Activated T-cell treated with anti-CD3 and anti-CD28 coated beads, Interleukin-2, amount 50 U/mL, for 4 hours (primary cell): ENCODE measurements around the gene IMMT. TPM values are rescaled to one million over a fixed set of nuclear protein-coding genes. Genes with fewer than 3 reads are reported as not detected.
"Not testable (repeated sequence)": the region's sequence is repeated elsewhere in the genome, so short reads cannot be mapped to it uniquely, and the experiment has no call there.

Experiments
- ATAC-seq, 2 donors: fragments of 200-7000 bp; cut with Tn5 transposase; one replicate each; pipeline ENCODE4 v1.10.0; 2021
- DNase-seq: peaks from one replicate; pipeline ENCODE4 v3.0.0-alpha.2; 2020
- H3K27me3 Mint-ChIP-seq: one replicate; pipeline ENCODE4 v1.8.0; 2021; ENCODE audit warnings: low read depth, mixed read lengths
- H3K36me3 Mint-ChIP-seq: one replicate; pipeline ENCODE4 v1.8.0; 2022; ENCODE audit warnings: mixed read lengths; ENCODE audit not compliant: insufficient read depth
- H3K4me1 Mint-ChIP-seq: one replicate; pipeline ENCODE4 v1.8.0; 2021; ENCODE audit warnings: low read depth, mixed read lengths
- H3K4me3 Mint-ChIP-seq: one replicate; pipeline ENCODE4 v1.8.0; 2021; ENCODE audit warnings: mild to moderate bottlenecking, moderate library complexity, mixed read lengths
- H3K9me3 Mint-ChIP-seq: one replicate; pipeline ENCODE4 v1.8.0; 2021; ENCODE audit warnings: mixed read lengths
- total RNA-seq, 3 donors: library from RNA; stranded (reverse); gene quantifications; one replicate each; pipeline ENCODE4 v1.2.1, GENCODE V29; 2021

The IMMT gene
- total RNA-seq, 3 donors from 2014 or later = 135 to 166 (median 143) TPM

GRCh38 chr2:86219896-86220295, 24.6 kb upstream of the IMMT start:
- Mint-ChIP-seq H3K4me3 (no peak overlapping the region), H3K36me3 (no peaks in the 10 kb centered on the region), H3K4me1 (peaks cover 11% of the 10 kb centered on the region), H3K9me3 (no peaks in the 10 kb centered on the region), H3K27me3 (no peaks in the 10 kb centered on the region)
- no peak for DNase-seq
- no peak for ATAC-seq

DNA sequence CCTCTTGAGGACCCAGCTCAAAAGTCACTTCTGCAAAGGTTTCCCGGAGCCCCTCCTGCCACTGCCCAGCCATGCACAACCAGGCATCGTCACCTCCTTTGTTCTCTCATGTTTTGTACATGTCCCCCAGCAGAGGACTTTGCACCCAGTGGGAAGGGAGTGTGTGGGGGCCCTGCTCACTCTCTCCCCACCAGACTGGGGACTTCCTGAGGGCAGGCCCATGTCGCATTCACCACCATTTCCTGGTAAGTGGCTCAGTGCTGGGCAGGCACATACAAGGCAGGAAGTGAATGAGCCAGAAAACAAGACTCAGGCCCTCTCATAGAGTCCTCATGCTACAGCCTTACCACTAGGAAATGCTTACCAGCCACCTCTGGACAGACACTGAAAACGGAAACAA, 22.9 kb upstream of the IMMT start:
- DNase-seq (no peak), ATAC-seq (no peak)
- H3K4me1 Mint-ChIP-seq = peaks cover 8% of the 10 kb centered on the region
- no peaks in the 10 kb centered on the region for H3K27me3 Mint-ChIP-seq
- peaks cover 15% of the 10 kb centered on the region for H3K36me3 Mint-ChIP-seq
- no peak overlapping the region for H3K4me3 Mint-ChIP-seq
- H3K9me3 Mint-ChIP-seq = no peaks in the 10 kb centered on the region

DNA sequence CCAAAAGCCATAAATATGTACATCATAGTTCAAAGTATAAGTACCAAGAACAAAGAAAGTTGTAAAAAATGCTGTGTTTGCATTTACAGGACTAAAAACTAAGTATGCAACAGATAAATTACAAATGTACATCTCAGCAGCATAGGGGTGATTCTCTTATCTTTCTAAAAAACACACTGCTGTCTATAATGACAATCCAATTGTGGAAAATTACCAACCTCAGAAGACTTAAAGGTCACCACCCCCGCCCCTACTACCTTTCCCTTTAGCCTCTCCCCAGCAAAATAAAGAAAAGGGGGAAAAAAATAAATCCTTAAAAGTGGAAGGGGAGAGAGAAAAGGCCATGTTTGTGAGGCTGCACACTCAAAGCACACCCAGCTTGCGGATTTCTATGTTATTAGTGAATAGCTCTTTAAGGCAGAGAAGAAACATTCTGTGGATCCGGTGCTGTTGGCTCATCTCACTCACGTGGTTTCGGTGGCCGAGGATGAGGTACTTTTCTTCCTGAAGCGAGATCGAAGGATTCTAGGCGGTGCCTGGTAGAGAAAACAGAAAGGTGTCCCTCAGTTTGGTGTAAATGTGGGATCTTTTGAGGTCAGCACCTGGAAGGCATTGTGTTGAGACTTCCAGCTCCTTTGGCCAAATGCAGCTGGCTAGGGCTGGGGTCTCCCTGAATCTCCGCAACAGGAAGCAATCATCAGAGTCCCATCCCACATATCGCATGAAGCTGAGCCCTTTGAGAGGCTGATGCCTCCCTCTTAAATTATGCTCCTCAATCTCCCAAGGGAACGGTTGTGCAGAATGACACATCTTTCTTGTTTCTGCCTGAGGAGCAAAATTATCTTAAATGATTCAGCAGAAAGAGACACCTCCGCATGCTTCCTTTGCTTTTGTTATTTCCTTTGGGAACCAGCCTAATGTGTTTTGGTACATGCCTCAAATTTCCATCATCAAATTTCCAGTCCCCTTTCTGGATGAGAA, 21.6 kb upstream of the IMMT start:
- no peak for DNase-seq
- no peak overlapping the region for H3K4me3 Mint-ChIP-seq

GRCh38 chr2:86214503-86214832, 19.2 kb upstream of the IMMT start:
- peaks cover 41% of the 10 kb centered on the region for H3K36me3 Mint-ChIP-seq
- H3K4me3 Mint-ChIP-seq = no peak overlapping the region
- no peaks in the 10 kb centered on the region for H3K9me3 Mint-ChIP-seq
- H3K4me1 Mint-ChIP-seq = peaks cover 4% of the 10 kb centered on the region
- H3K27me3 Mint-ChIP-seq = no peaks in the 10 kb centered on the region
- ATAC-seq (no peak), DNase-seq (no peak)

More for the DNA sequence above, 21.6 kb upstream of the IMMT start:
- Mint-ChIP-seq H3K36me3 (peaks cover 21% of the 10 kb centered on the region), H3K9me3 (no peaks in the 10 kb centered on the region), H3K4me1 (peaks cover 8% of the 10 kb centered on the region), H3K27me3 (no peaks in the 10 kb centered on the region)
- ATAC-seq = no peak

GRCh38 chr2:86213699-86214502, 18.6 kb upstream of the IMMT start:
- H3K27me3 Mint-ChIP-seq = no peaks in the 10 kb centered on the region

GRCh38 chr2:86213056-86213455, 17.8 kb upstream of the IMMT start:
- DNase-seq = no peak
- H3K27me3 Mint-ChIP-seq = no peaks in the 10 kb centered on the region
- no peak for ATAC-seq
- H3K9me3 Mint-ChIP-seq = no peaks in the 10 kb centered on the region
- H3K4me1 Mint-ChIP-seq = peaks cover 1% of the 10 kb centered on the region
- H3K36me3 Mint-ChIP-seq = peaks cover 47% of the 10 kb centered on the region
- H3K4me3 Mint-ChIP-seq = no peak overlapping the region

More at GRCh38 chr2:86213699-86214502, 18.6 kb upstream of the IMMT start:
- H3K9me3 Mint-ChIP-seq = no peaks in the 10 kb centered on the region
- H3K4me1 Mint-ChIP-seq = peaks cover 4% of the 10 kb centered on the region
- no peak overlapping the region for H3K4me3 Mint-ChIP-seq
- H3K36me3 Mint-ChIP-seq = peaks cover 43% of the 10 kb centered on the region
- no peak for DNase-seq
- ATAC-seq = no peak

DNA sequence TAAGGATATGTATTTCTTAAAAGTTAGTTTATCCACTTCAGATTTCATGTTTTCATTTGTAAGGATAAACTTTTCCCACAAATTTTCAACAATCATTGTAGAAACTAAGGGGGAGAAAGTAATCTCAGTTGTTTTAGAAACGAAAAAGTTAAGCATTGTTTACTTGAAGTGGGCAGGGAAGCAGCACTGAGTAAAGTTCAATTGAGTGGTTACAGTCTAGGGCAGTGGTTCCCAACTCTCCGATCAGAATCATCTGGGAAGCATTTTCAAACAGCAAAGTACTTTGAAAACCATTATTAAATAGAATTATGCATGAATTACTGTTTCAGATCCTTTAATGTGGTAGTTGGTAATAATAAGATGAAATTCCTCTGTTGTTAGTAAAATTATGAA, 16.5 kb upstream of the IMMT start:
- DNase-seq (no peak), ATAC-seq (no peak)
- H3K27me3 Mint-ChIP-seq = no peaks in the 10 kb centered on the region
- H3K4me1 Mint-ChIP-seq = no peaks in the 10 kb centered on the region
- H3K9me3 Mint-ChIP-seq = no peaks in the 10 kb centered on the region
- peaks cover 48% of the 10 kb centered on the region for H3K36me3 Mint-ChIP-seq
- H3K4me3 Mint-ChIP-seq = no peak overlapping the region

DNA sequence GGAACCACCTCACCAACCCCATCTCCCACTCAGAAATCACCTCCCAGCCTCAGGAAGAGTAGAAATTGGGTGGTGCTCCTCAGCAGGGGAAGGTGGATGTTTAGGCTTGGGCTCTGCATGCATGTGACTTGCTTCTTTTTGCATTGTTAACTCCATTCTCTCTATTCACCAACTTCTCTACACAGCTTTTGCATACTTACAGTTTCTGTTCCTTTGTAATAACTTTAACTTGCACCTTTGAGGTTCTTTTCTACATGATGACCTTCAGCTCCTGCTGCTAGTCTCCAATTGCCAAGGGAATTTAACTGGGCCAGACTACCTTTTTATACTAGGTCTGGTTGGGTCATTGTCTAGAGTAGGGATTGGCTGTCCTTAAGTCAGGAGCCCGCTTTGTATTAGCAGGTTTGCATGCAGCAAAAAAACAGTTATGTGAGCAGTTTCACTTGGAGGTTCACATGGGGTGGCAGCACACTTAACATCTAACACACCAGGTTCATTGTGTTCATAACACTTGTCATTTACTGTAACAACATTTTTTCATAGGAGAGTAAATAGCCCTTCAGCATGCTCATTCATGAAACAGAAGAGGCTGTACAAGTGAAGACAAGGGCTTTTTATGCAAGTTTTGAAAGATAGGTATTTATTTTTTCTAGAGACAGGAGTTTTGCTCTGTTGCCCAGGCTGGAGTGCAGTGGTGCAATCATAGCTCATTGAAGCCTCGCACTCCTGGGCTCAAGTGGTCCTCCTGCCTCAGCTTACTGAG, 16.0 kb upstream of the IMMT start:
- peaks cover 52% of the 10 kb centered on the region for H3K36me3 Mint-ChIP-seq
- H3K9me3 Mint-ChIP-seq = no peaks in the 10 kb centered on the region
- no peaks in the 10 kb centered on the region for H3K27me3 Mint-ChIP-seq
- no peak for DNase-seq
- ATAC-seq = no peak
- H3K4me3 Mint-ChIP-seq = no peak overlapping the region
- H3K4me1 Mint-ChIP-seq = no peaks in the 10 kb centered on the region

DNA sequence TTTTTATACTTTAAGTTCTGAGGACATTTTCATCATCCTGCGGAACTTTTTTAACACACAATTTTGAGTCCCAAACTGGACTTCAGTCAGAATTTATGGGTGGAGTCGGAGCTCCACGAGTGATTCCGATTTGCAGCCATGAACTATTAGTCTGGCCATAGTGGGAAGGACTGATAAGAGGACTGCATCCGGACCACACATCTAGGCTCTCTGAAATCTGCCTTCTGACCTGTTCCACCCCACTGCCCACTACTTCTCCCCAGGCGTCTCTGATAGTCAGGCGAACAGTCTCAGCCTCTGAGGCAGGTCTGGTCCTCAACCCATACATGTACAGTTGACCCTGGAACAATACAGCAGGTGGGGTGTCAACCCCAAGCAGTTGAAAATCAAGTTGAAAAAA, 9.2 kb upstream of the IMMT start:
- no peak for ATAC-seq
- no peak for DNase-seq
- Mint-ChIP-seq H3K9me3 (no peaks in the 10 kb centered on the region), H3K4me1 (peaks cover 29% of the 10 kb centered on the region), H3K27me3 (no peaks in the 10 kb centered on the region), H3K4me3 (no peak overlapping the region), H3K36me3 (peaks cover 23% of the 10 kb centered on the region)

DNA sequence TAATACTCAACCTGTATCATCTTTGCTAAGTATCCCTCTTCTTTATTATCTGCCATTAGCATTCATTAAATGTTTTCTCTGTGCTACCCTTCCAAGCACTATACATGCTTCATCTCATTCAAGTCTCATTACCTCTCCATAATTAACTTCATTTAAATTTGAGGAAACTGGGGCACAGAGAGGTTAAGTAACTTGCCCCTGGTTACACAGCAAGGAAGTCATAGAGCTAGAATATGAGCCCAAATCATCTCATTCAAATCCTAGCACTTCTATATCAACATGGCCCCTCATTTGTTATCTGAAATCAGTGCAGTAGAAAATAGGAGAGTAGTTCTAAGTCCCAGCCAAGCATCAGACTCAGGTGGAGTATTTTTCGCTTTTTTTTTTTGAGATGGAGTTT, 8.4 kb upstream of the IMMT start:
- no peaks in the 10 kb centered on the region for H3K27me3 Mint-ChIP-seq
- peaks cover 19% of the 10 kb centered on the region for H3K36me3 Mint-ChIP-seq
- no peak for DNase-seq
- ATAC-seq = no peak
- no peak overlapping the region for H3K4me3 Mint-ChIP-seq
- H3K4me1 Mint-ChIP-seq = peaks cover 35% of the 10 kb centered on the region
- H3K9me3 Mint-ChIP-seq = no peaks in the 10 kb centered on the region

GRCh38 chr2:86202702-86203101, 7.4 kb upstream of the IMMT start:
- Mint-ChIP-seq H3K4me1 (peaks cover 36% of the 10 kb centered on the region), H3K36me3 (peaks cover 18% of the 10 kb centered on the region), H3K9me3 (no peaks in the 10 kb centered on the region), H3K4me3 (no peak overlapping the region), H3K27me3 (no peaks in the 10 kb centered on the region)
- ATAC-seq = no peak
- no peak for DNase-seq

GRCh38 chr2:86202336-86202692, 7.1 kb upstream of the IMMT start:
- H3K36me3 Mint-ChIP-seq = peaks cover 18% of the 10 kb centered on the region
- ATAC-seq (no peak), DNase-seq (no peak)
- H3K4me1 Mint-ChIP-seq = peaks cover 36% of the 10 kb centered on the region
- H3K4me3 Mint-ChIP-seq = no peak overlapping the region
- H3K27me3 Mint-ChIP-seq = no peaks in the 10 kb centered on the region
- H3K9me3 Mint-ChIP-seq = no peaks in the 10 kb centered on the region

DNA sequence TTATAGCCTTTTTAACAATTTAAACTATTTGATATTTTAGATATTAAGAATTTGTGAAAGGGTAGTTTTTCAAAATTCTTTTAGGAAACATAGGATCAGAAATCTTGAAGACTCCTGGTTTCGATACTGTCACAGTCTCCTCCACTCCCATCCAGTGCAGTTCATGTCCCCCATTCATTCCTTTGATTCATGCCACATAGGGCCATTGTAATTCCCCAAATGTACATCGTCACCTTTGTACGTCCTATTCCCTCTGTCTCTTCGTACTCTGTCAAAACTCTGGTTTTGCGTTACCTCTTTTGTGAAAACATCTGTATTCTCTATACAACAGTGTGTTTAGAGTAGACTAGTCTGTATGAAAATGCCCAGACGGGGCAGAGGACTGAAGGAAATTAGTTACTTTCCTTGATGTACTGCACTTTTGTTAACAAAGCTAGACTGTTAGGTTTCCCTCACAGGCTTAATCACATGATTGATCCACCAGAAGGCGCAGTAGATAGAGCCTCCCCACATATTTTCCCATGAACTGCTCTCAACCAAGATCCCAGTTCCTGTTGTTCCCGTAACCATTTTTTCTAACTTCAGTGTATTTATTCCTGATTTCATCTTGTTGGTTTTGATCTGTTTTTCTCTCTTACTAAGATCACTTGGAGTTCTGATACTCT, 6.5 kb upstream of the IMMT start:
- Mint-ChIP-seq H3K4me3 (peak overlapping the region; percentile 3), H3K27me3 (no peaks in the 10 kb centered on the region), H3K9me3 (no peaks in the 10 kb centered on the region), H3K36me3 (peaks cover 17% of the 10 kb centered on the region), H3K4me1 (peaks cover 39% of the 10 kb centered on the region)
- ATAC-seq (no peak), DNase-seq (no peak)

- Mint-ChIP-seq H3K4me3 (peak overlapping the region; percentile 99), H3K36me3 (peaks cover 13% of the 10 kb centered on the region), H3K4me1 (peaks cover 45% of the 10 kb centered on the region)
- not testable (repeated sequence) for H3K27me3 Mint-ChIP-seq, H3K9me3 Mint-ChIP-seq, DNase-seq, ATAC-seq
Measured at GRCh38 chr2:86200564-86200963, 5.3 kb upstream of the IMMT start.
